Fibroblast of lung (primary cell): ENCODE data around the gene ZSWIM5.

Experiments
- EZH2 ChIP-seq: IDR thresholded peaks from 2 replicates; pipeline ENCODE4 v1.5.1; 2012; ENCODE audit warnings: low read length, control low read depth, mild to moderate bottlenecking; ENCODE audit errors: missing control alignments
- TF ChIP-seq, protein P1 (sequence below), 2 donors: IDR thresholded peaks in 1 of 2; conservative IDR thresholded peaks in 1 of 2; 1 replicate in 1 of 2; 2 replicates in 1 of 2; pipeline ENCODE4 v1.5.1; 2011 to 2012; ENCODE audit warnings: low read length in 2 of 2, control low read depth in 1 of 2, inconsistent platforms in 1 of 2, low read depth in 1 of 2, mild to moderate bottlenecking in 1 of 2

- TF ChIP-seq, protein P1, sequence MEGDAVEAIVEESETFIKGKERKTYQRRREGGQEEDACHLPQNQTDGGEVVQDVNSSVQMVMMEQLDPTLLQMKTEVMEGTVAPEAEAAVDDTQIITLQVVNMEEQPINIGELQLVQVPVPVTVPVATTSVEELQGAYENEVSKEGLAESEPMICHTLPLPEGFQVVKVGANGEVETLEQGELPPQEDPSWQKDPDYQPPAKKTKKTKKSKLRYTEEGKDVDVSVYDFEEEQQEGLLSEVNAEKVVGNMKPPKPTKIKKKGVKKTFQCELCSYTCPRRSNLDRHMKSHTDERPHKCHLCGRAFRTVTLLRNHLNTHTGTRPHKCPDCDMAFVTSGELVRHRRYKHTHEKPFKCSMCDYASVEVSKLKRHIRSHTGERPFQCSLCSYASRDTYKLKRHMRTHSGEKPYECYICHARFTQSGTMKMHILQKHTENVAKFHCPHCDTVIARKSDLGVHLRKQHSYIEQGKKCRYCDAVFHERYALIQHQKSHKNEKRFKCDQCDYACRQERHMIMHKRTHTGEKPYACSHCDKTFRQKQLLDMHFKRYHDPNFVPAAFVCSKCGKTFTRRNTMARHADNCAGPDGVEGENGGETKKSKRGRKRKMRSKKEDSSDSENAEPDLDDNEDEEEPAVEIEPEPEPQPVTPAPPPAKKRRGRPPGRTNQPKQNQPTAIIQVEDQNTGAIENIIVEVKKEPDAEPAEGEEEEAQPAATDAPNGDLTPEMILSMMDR (conservative IDR thresholded peaks at IDR 0.05 in 1 of 2, IDR thresholded peaks at IDR 0.05 in 1 of 2; ENCODE audit: low read depth in 1 of 2, low read length in 2 of 2), result no peak
- TF ChIP-seq EZH2, result no peak
Observed at GRCh38 chr1:45155423-45155822, 51.0 kb downstream of the ZSWIM5 start.
